ENCODE data around the gene TRPM3.

DNA sequence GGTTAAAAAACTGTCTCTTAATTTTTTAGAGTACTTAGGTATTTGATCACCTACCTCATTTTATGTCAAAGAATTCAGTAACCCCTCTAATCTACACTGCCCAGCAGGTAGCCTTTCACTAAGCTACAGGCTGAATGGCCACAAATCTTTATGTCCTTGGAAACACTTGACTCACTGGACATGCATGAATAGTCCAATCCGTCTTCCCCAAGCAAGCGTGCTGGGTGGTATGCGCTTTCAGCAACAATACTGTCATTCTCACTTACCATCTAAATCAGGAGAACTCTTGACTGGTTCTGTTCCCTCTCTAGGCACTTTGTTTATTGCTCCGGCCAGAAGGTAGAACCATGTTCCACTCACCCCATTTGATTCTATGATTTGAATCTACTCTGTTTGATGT, 73.1 kb downstream of the TRPM3 start:
- TF ChIP-seq, protein P1, sequence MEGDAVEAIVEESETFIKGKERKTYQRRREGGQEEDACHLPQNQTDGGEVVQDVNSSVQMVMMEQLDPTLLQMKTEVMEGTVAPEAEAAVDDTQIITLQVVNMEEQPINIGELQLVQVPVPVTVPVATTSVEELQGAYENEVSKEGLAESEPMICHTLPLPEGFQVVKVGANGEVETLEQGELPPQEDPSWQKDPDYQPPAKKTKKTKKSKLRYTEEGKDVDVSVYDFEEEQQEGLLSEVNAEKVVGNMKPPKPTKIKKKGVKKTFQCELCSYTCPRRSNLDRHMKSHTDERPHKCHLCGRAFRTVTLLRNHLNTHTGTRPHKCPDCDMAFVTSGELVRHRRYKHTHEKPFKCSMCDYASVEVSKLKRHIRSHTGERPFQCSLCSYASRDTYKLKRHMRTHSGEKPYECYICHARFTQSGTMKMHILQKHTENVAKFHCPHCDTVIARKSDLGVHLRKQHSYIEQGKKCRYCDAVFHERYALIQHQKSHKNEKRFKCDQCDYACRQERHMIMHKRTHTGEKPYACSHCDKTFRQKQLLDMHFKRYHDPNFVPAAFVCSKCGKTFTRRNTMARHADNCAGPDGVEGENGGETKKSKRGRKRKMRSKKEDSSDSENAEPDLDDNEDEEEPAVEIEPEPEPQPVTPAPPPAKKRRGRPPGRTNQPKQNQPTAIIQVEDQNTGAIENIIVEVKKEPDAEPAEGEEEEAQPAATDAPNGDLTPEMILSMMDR (conservative IDR thresholded peaks at IDR 0.05; ENCODE audit: low read depth, low read length) = no peak
- no peak for TF ChIP-seq EZH2phosphoT487 (IDR thresholded peaks at IDR 0.05; ENCODE audit: borderline replicate concordance, low read length)

Measured in PC-3 (cell line).